Activated CD8-positive, alpha-beta memory T cell treated with anti-CD3 and anti-CD28 coated beads, Interleukin-2, amount 50 U/mL, for 4 hours (primary cell): ENCODE results near the gene NDUFA7.
"Not testable (repeated sequence)": the region's sequence is repeated elsewhere in the genome, so short reads cannot be mapped to it uniquely, and the experiment has no call there.

Experiments
- DNase-seq: peaks from one replicate; pipeline ENCODE4 v3.0.0-alpha.2; 2020

The NDUFA7 gene

GRCh38 chr19:8318835-8319234 is 2.3 kb downstream of the NDUFA7 start:
- DNase-seq = not testable (repeated sequence)

- no peak for DNase-seq
Observed at GRCh38 chr19:8316351-8317125, 4.6 kb downstream of the NDUFA7 start.

GRCh38 chr19:8314981-8315640 is 6.1 kb downstream of the NDUFA7 start:
- not testable (repeated sequence) for DNase-seq

GRCh38 chr19:8311461-8312260 is 9.5 kb downstream of the NDUFA7 start:
- DNase-seq = no peak

- no peak for DNase-seq
Observed at GRCh38 chr19:8310342-8311055, 10.7 kb downstream of the NDUFA7 start.

- no peak for DNase-seq
Observed at GRCh38 chr19:8308891-8309291, 12.3 kb downstream of the NDUFA7 start.

- DNase-seq = peak; percentile 85
Observed at GRCh38 chr19:8307965-8308866, 13.0 kb downstream of the NDUFA7 start, which contains the start of gene CD320. TSS of gene CD320 (minus strand) at chr19:8308358. CDS start at chr19:8308290, 68 bp downstream.

- DNase-seq = peak; percentile 19
Observed at GRCh38 chr19:8307400-8307964, 13.7 kb downstream of the NDUFA7 start.

- peak; percentile 19 for DNase-seq
Observed at GRCh38 chr19:8306235-8307054, 14.7 kb downstream of the NDUFA7 start.

- peak; percentile 3 for DNase-seq
Observed at GRCh38 chr19:8305798-8306197, 15.4 kb downstream of the NDUFA7 start.

GRCh38 chr19:8304841-8305621 is 16.1 kb downstream of the NDUFA7 start:
- peak; percentile 19 for DNase-seq

- peak; percentile 6 for DNase-seq
Observed at GRCh38 chr19:8302734-8303133, 18.4 kb downstream of the NDUFA7 start.

GRCh38 chr19:8302357-8302691 is 18.9 kb downstream of the NDUFA7 start:
- no peak for DNase-seq

GRCh38 chr19:8291337-8291736 is 29.8 kb downstream of the NDUFA7 start:
- not testable (repeated sequence) for DNase-seq

GRCh38 chr19:8276508-8276907 is 44.7 kb downstream of the NDUFA7 start:
- not testable (repeated sequence) for DNase-seq

GRCh38 chr19:8269724-8270123 is 51.5 kb downstream of the NDUFA7 start:
- no peak for DNase-seq

- no peak for DNase-seq
Observed at GRCh38 chr19:8265872-8266271, 55.3 kb downstream of the NDUFA7 start.

- DNase-seq = not testable (repeated sequence)
Observed at GRCh38 chr19:8264248-8264647, 56.9 kb downstream of the NDUFA7 start.

- no peak for DNase-seq
Observed at GRCh38 chr19:8262431-8262830, 58.7 kb downstream of the NDUFA7 start.

- no peak for DNase-seq
Observed at GRCh38 chr19:8261881-8262280, 59.3 kb downstream of the NDUFA7 start.
